ENCODE data around the gene SHOC2.

SHOC2 gene

GRCh38 chr10:110876788-110877187, 42.6 kb upstream of the SHOC2 start:
- Histone ChIP-seq H4K8ac (ENCODE audit: low read depth, low read length) (no peak overlapping the region), H3K9me3 (ENCODE audit: insufficient read depth, low read depth, low read length) (no peaks in the 10 kb centered on the region), H3K27me3 (ENCODE audit: insufficient read depth, low read length) (no peaks in the 10 kb centered on the region), H3K4me2 (ENCODE audit: low read length) (no peak overlapping the region), H3K4ac (ENCODE audit: low read depth, low read length) (no peak overlapping the region), H3K14ac (ENCODE audit: low read length) (no peak overlapping the region), H2BK5ac (ENCODE audit: low read depth, low read length, poor library complexity) (no peak overlapping the region), H3K36me3 (ENCODE audit: control insufficient read depth in 1 of 2, insufficient read depth in 2 of 2, low read length in 2 of 2) (peaks cover 2 to 4% of the 10 kb centered on the region in 2 experiments), H2AFZ (ENCODE audit: insufficient read depth, low read length, poor library complexity) (no peak overlapping the region), H3K27ac (ENCODE audit: low read depth, low read length) (no peak overlapping the region), H3K9ac (ENCODE audit: low read length) (no peak overlapping the region), H4K91ac (ENCODE audit: low read depth, low read length) (no peak overlapping the region), H2AK5ac (ENCODE audit: low read length) (no peak overlapping the region), H3K18ac (ENCODE audit: low read length) (no peak overlapping the region), H4K12ac (ENCODE audit: low read depth, low read length) (no peak overlapping the region), H3K79me2 (ENCODE audit: control insufficient read depth, insufficient read depth, low read length, poor library complexity) (no peaks in the 10 kb centered on the region), H3K4me1 (ENCODE audit: control insufficient read depth in 1 of 2, insufficient read depth in 2 of 2, low read length in 2 of 2) (no peaks in the 10 kb centered on the region), H3K23ac (ENCODE audit: low read length) (no peak overlapping the region), H2BK120ac (ENCODE audit: insufficient read depth, low read length, poor library complexity) (no peak overlapping the region), H2BK12ac (ENCODE audit: low read length) (no peak overlapping the region), H3K4me3 (ENCODE audit: low read depth, low read length) (no peak overlapping the region), H3K79me1 (ENCODE audit: low read length) (peaks cover 6% of the 10 kb centered on the region)
- WGBS (ENCODE audit: extremely low coverage, insufficient coverage, insufficient read length): no CpG with 5 or more reads among the region's 1 CpG
- no peak for DNase-seq

DNA sequence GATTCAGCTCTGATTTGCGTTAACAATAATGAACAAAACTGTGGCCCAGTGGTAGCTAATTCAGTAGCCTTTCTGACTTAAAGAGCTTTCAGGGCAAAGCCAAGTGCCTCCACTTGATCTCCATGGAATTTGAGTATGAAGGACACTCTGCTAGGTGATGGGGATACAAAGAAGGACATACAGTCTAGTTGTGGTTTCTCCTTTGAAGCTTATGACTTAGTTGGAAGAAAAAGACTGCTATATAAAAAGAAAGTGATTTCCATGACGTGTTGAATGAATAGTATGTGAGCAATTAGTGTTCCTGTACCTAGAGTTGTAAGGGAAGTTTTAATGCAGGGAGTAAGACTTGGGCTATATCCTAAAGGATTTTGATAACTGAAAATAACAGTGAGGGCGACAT, 39.4 kb upstream of the SHOC2 start:
- no peak overlapping the region for H3K14ac ChIP-seq (ENCODE audit: low read length)
- no peaks in the 10 kb centered on the region for H3K9me3 ChIP-seq (ENCODE audit: insufficient read depth, low read depth, low read length)
- no peak overlapping the region for H3K4me3 ChIP-seq (ENCODE audit: low read depth, low read length)
- DNase-seq: no peak
- no peak overlapping the region for H4K12ac ChIP-seq (ENCODE audit: low read depth, low read length)
- no peak overlapping the region for H2AFZ ChIP-seq (ENCODE audit: insufficient read depth, low read length, poor library complexity)
- H3K4me1 ChIP-seq (ENCODE audit: control insufficient read depth in 1 of 2, insufficient read depth in 2 of 2, low read length in 2 of 2): no peaks in the 10 kb centered on the region
- no peak overlapping the region for H3K9ac ChIP-seq (ENCODE audit: low read length)
- H4K91ac ChIP-seq (ENCODE audit: low read depth, low read length): no peak overlapping the region
- H3K27ac ChIP-seq (ENCODE audit: low read depth, low read length): no peak overlapping the region
- H2AK5ac ChIP-seq (ENCODE audit: low read length): no peak overlapping the region
- no peak overlapping the region for H3K4me2 ChIP-seq (ENCODE audit: low read length)
- H3K36me3 ChIP-seq (ENCODE audit: control insufficient read depth in 1 of 2, insufficient read depth in 2 of 2, low read length in 2 of 2): peaks cover 2 to 12% of the 10 kb centered on the region in 2 experiments
- H4K8ac ChIP-seq (ENCODE audit: low read depth, low read length): no peak overlapping the region
- H3K79me1 ChIP-seq (ENCODE audit: low read length): no peaks in the 10 kb centered on the region
- H3K18ac ChIP-seq (ENCODE audit: low read length): no peak overlapping the region
- no peak overlapping the region for H3K4ac ChIP-seq (ENCODE audit: low read depth, low read length)
- H2BK120ac ChIP-seq (ENCODE audit: insufficient read depth, low read length, poor library complexity): no peak overlapping the region
- no CpG with 5 or more reads among the region's 3 CpGs for WGBS (ENCODE audit: extremely low coverage, insufficient coverage, insufficient read length)
- no peak overlapping the region for H2BK12ac ChIP-seq (ENCODE audit: low read length)
- H3K23ac ChIP-seq (ENCODE audit: low read length): no peak overlapping the region
- H3K79me2 ChIP-seq (ENCODE audit: control insufficient read depth, insufficient read depth, low read length, poor library complexity): no peaks in the 10 kb centered on the region
- no peak overlapping the region for H2BK5ac ChIP-seq (ENCODE audit: low read depth, low read length, poor library complexity)
- H3K27me3 ChIP-seq (ENCODE audit: insufficient read depth, low read length): no peaks in the 10 kb centered on the region

GRCh38 chr10:110881247-110881646, 38.2 kb upstream of the SHOC2 start:
- Histone ChIP-seq H2BK5ac (ENCODE audit: low read depth, low read length, poor library complexity) (no peak overlapping the region), H4K8ac (ENCODE audit: low read depth, low read length) (no peak overlapping the region), H3K23ac (ENCODE audit: low read length) (no peak overlapping the region), H2BK120ac (ENCODE audit: insufficient read depth, low read length, poor library complexity) (no peak overlapping the region), H3K4ac (ENCODE audit: low read depth, low read length) (no peak overlapping the region), H3K14ac (ENCODE audit: low read length) (no peak overlapping the region), H3K27me3 (ENCODE audit: insufficient read depth, low read length) (no peaks in the 10 kb centered on the region), H3K4me1 (ENCODE audit: control insufficient read depth in 1 of 2, insufficient read depth in 2 of 2, low read length in 2 of 2) (no peaks in the 10 kb centered on the region), H2AFZ (ENCODE audit: insufficient read depth, low read length, poor library complexity) (no peak overlapping the region), H2BK12ac (ENCODE audit: low read length) (no peak overlapping the region), H3K4me3 (ENCODE audit: low read depth, low read length) (no peak overlapping the region), H2AK5ac (ENCODE audit: low read length) (no peak overlapping the region), H3K79me1 (ENCODE audit: low read length) (no peaks in the 10 kb centered on the region), H3K4me2 (ENCODE audit: low read length) (no peak overlapping the region), H3K27ac (ENCODE audit: low read depth, low read length) (no peak overlapping the region), H3K18ac (ENCODE audit: low read length) (no peak overlapping the region), H3K9ac (ENCODE audit: low read length) (no peak overlapping the region), H4K91ac (ENCODE audit: low read depth, low read length) (no peak overlapping the region), H3K79me2 (ENCODE audit: control insufficient read depth, insufficient read depth, low read length, poor library complexity) (no peaks in the 10 kb centered on the region), H4K12ac (ENCODE audit: low read depth, low read length) (no peak overlapping the region), H3K36me3 (ENCODE audit: control insufficient read depth in 1 of 2, insufficient read depth in 2 of 2, low read length in 2 of 2) (peaks cover 2 to 12% of the 10 kb centered on the region in 2 experiments), H3K9me3 (ENCODE audit: insufficient read depth, low read depth, low read length) (no peaks in the 10 kb centered on the region)
- no CpG with 5 or more reads among the region's 9 CpGs for WGBS (ENCODE audit: extremely low coverage, insufficient coverage, insufficient read length)
- peak in 1 of 2 donors; percentile 19 for DNase-seq

DNA sequence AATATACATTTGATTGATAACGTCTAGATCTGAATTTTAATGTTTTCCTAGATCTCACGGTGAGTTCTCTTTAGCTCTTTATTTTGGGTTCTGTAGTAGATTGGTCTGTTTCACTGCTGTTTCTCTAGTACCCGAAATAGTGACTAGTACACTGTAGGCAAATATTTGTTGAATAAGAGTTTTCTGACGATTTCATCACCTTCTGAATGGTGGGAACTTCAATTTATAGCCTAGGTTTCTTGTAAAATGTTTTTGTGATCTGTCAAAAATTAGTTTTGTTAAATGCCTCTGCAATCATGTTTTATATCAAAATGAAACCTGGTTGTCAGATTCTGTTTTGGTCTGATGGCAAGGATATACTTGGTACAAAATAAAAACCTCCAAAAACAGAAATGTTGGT, 37.5 kb upstream of the SHOC2 start:
- Histone ChIP-seq H3K36me3 (ENCODE audit: control insufficient read depth in 1 of 2, insufficient read depth in 2 of 2, low read length in 2 of 2) (peaks cover 2 to 12% of the 10 kb centered on the region in 2 experiments), H3K79me2 (ENCODE audit: control insufficient read depth, insufficient read depth, low read length, poor library complexity) (no peaks in the 10 kb centered on the region), H3K9ac (ENCODE audit: low read length) (no peak overlapping the region), H3K4ac (ENCODE audit: low read depth, low read length) (no peak overlapping the region), H3K14ac (ENCODE audit: low read length) (no peak overlapping the region), H2BK12ac (ENCODE audit: low read length) (no peak overlapping the region), H3K79me1 (ENCODE audit: low read length) (no peaks in the 10 kb centered on the region), H2AFZ (ENCODE audit: insufficient read depth, low read length, poor library complexity) (no peak overlapping the region), H3K23ac (ENCODE audit: low read length) (no peak overlapping the region), H3K18ac (ENCODE audit: low read length) (no peak overlapping the region), H3K4me2 (ENCODE audit: low read length) (no peak overlapping the region), H3K27me3 (ENCODE audit: insufficient read depth, low read length) (no peaks in the 10 kb centered on the region), H2BK5ac (ENCODE audit: low read depth, low read length, poor library complexity) (no peak overlapping the region), H3K4me1 (ENCODE audit: control insufficient read depth in 1 of 2, insufficient read depth in 2 of 2, low read length in 2 of 2) (no peaks in the 10 kb centered on the region), H3K27ac (ENCODE audit: low read depth, low read length) (no peak overlapping the region), H3K4me3 (ENCODE audit: low read depth, low read length) (no peak overlapping the region), H4K12ac (ENCODE audit: low read depth, low read length) (no peak overlapping the region), H2AK5ac (ENCODE audit: low read length) (no peak overlapping the region), H4K91ac (ENCODE audit: low read depth, low read length) (no peak overlapping the region), H2BK120ac (ENCODE audit: insufficient read depth, low read length, poor library complexity) (no peak overlapping the region), H4K8ac (ENCODE audit: low read depth, low read length) (no peak overlapping the region), H3K9me3 (ENCODE audit: insufficient read depth, low read depth, low read length) (no peaks in the 10 kb centered on the region)
- no peak for DNase-seq
- WGBS (ENCODE audit: extremely low coverage, insufficient coverage, insufficient read length): no CpG with 5 or more reads among the region's 4 CpGs
